NCI-H524 (cell line): ENCODE measurements around the gene NOP14.

ENCODE experiments used
- DNase-seq, 2 experiments: peaks; one replicate each; lab custom pipeline; 2025; lab: John Stamatoyannopoulos, UW

Gene NOP14

DNA sequence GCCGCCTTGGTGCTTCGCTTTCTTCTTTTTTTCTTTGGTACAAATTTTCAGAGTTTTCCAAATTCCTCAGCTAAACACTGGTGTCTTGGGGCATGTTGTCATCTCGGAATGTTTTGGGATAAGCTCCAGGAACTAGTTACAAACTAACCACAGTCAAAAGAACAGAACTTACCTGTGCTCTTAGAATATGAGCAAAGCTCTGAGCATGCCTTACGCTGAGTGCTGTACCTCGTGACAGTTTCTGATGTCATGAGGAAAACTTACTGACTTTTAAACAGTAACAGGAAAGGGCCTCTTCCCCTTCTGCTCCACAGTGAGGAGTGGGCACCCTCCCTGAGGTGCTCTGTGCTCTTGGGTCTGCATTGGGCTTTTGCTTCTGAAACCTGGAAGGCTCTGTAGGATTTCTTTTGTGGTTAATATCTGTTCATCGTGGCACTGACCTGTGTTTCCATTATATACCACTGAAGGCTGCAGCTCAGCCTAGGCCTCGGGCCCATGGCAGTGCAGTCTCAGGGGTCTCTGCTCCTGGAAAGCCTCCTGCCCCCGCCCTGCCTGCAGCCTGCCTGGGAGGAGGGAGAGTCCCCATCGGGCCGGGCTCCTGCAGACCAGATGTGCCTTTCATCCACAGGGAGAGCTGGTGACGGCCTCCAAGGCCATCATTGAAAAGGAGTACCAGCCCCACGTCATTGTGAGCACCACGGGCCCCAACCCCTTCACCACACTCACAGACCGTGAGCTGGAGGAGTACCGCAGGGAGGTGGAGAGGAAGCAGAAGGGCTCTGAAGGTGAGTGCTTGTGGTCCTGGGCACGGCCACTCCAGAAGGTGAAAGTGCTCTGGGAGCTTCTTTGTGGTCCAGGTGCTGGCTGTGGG lies 48.7 kb downstream of the NOP14 start:
- DNase-seq = no peak

DNA sequence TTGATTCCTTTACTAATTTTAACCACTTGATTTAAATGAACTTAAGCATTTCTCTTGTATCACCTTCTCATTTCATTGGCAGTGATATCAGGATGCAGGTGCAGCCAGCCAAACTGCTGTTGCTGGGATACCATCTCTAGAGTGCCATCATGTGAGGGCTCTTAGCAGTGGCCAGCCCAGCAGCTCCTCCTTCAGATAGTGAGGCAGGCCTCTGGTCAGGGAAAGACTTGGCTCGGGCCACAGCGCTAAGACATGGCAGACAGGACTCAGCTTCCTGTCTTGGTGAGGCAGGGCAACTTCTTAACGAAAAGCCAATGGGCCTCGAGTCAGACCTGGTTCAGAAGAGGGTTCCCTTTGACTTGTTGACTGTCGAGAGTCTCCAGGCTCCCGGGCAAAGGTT lies 50.0 kb downstream of the NOP14 start:
- DNase-seq = no peak

DNA sequence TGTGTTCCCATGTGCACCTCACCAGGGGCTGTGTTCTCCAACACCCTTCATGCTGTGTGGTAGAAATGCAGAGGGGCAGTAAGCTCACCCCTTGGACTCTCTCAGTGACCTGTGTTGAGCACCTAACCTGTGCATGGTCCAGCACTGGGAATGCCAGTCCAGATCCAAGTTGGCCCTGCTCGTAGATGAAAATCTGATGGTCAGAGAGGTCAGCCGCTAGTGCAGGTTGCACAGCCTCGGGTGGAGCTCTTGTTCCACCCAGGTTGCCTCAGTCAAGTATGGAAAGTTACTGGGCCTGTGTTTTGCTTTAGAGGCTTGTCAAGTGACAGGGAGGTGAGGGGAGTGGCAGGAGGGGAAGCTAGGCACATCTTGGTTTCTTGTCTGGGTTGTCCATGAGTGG lies 51.3 kb downstream of the NOP14 start:
- no peak for DNase-seq

DNA sequence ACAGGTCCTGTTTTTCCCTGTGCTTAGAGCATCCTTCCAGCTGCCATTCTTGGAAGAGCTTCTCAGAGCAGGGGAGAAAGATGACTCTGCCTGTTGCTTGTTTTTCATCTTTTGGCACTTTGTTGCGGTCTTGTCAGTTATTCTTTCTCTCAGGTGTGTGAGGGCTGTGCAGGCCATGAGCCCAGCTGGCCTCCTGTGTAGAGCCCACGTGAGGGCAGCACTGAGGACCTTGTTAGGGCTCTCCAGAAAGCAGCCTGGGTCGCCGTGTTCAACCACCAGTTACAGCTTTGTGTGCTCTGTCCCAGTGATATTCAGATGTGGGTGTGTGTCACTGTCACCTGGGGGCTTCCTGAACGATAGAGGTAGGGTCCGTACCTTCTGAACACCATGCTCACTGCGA lies 52.8 kb downstream of the NOP14 start:
- no peak for DNase-seq

- DNase-seq = no peak
Observed at GRCh38 chr4:2909583-2909982, 53.6 kb downstream of the NOP14 start.

DNA sequence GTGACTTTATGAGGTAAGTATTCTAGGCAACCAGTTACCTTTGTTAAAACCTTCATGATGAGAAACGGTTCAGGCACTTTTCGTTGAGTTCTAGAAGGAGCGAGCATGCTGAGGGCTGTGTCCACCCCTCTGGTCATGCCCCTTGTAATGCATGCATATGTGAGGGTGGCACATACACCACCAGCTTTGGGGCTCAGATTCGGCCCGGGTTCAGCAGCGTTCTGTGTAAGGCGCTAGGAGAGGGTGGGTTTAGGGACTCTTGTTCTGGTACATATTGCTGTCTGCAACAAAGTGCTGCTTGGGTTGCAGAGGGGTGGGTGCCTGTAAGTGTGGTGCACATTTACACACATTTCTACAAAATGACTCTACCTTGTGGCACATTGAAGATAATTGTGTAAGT lies 54.5 kb downstream of the NOP14 start:
- no peak for DNase-seq

DNA sequence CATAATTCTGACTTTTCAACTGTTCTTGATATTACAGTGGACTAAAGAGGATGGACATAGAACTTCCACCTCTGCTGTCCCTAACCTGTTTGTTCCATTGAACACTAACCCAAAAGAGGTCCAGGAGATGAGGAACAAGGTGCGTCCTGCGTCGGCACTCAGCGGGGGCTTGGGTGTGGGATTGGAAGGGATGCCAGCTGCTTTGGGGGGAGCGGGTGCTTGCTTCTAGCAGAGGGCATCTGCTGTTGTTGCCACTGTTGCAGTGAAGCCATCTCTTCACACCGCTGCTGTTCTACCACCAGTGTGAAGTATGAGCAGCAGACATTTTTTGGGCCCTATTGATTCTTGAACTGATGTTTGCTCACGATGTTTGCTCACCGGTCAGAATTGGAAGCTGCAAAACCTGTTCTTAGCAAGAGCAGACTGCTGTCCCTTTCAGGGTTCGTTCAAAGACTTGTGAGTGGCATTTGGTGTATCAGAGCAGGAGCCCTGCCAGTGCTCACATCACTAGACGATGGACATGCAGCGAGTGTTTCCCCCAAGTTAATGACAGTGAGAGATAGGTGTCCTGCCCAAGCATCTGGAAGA lies 55.4 kb downstream of the NOP14 start:
- no peak for DNase-seq

GRCh38 chr4:2907226-2907625 lies 56.0 kb downstream of the NOP14 start:
- DNase-seq = no peak

- no peak for DNase-seq
Observed at GRCh38 chr4:2906218-2906617, 57.0 kb downstream of the NOP14 start.

- no peak for DNase-seq
Observed at GRCh38 chr4:2905544-2905943, 57.7 kb downstream of the NOP14 start.

DNA sequence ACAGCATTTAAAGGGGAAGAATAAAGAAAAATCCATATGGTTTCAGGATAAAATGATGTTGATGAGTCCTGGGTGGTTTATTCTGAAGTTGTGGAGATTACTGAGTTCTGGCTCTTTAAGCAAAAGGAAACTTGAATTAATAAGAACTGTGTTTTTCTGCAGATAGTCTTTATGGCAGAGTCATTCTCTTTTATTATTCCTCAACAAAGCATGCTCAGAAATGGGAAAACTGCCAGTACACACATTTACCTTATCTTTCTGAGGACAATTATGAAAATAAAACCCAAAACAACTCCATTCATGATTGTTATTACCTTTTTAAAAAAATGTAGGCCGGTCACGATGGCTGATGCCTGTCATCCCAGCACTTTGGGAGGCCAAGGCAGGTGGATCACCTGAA lies 61.1 kb downstream of the NOP14 start:
- no peak for DNase-seq

DNA sequence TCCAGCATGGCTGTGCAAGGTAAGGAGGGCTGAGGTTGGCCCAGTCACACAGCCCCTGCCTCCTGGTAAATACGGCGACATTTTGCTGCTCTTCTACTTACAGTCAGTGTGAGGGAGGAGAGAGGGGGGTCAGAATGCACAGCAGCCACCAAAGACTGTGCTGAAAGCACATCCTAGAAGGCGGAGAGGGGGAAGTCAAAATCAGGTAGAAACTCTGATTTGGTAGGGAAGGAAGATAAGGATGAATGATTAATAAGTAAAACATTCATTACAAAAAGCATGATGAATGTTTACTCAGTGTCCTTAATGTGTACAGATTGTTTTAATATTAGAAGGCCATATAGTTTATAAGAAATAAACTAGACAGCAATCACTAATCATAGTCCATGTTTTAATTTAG lies 62.0 kb downstream of the NOP14 start:
- DNase-seq = no peak

- no peak for DNase-seq
Observed at GRCh38 chr4:2900741-2901140, 62.5 kb downstream of the NOP14 start.

DNA sequence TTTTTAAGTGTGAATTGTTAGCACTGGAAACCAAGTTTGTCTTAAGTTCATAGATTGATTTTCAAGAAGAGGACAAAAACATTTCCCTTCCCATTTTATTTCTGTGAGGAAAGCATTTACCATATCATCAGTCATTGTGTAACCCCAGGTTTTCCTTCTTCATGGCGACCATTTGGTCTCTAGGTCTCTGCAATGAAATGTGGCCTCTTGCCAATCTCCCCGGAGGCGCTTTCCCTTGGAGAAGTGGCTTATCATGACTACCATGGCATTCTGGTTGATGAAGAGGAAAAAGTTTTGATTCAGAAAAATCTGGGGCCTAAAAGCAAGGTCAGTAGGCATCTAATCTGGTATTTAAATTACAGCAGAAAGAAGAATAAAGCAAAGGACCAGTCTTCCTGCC lies 65.2 kb downstream of the NOP14 start:
- DNase-seq = no peak

DNA sequence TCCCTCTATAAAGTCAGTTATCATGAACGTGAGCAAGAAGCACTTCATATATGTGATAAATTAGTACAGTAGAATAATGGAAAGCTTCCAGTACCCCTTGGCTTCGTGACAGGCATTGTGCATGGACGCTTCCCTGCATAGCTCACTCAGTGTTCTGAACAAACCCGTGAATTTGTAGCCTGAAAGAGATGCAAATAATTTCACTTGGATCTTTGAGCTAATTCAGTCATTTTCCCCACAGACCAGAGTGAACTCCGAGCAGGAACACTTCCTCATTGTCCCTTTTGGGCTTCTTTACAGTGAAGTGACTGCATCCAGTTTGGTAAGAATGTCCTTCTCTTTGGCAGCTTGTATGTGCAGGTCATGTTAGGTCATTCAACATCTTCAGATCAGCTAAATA lies 69.4 kb downstream of the NOP14 start:
- DNase-seq = no peak

DNA sequence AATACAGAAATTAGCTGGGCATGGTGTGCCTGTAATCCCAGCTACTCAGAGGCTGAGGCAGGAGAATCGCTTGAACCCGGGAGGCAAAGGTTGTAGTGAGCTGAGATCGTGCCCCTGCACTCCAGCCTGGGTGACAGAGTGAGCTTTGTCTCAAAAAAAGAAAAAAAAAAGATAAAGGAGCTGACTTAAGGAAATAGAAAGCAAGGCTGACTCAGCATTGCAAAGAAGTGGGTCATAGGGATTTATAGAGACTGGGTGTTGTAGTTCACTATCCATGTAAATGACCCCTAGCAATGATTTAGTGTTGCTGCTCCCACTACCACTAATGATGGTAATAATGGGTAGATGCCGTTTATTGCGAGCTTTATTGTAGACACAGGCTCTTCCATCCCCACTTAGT lies 71.9 kb downstream of the NOP14 start:
- DNase-seq = no peak

DNA sequence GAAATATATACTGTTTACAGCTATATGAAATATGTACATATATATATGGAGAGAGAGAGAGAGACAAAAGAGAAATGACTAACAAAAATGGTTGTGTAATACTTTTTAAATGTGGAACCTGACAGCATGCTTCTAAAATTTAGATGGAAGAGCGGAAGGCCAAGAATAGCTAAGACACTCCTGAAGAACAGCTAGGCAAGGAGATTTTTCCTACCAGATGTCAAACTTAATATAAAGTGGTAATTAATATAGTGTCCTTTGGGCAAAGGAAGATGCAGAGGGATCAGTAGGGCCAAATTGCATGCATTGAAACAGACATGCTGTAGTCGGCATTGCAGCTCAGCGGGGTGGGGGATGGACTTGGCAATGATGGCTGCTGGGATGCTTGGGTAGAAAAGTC lies 74.3 kb downstream of the NOP14 start:
- peak in 1 of 2 experiments; percentile 62 for DNase-seq
